GM18498 (cell line): ENCODE measurements around the gene YTHDF2.
"Not testable (repeated sequence)": the region's sequence is repeated elsewhere in the genome, so short reads cannot be mapped to it uniquely, and the experiment has no call there.

Experiments
- ATAC-seq: cut with Tn5 transposase; IDR thresholded peaks from one replicate; pipeline ENCODE4 v1.9.1; 2021; ENCODE audit warnings: mild to moderate bottlenecking, moderate library complexity; ENCODE audit not compliant: unreplicated experiment

YTHDF2 gene

GRCh38 chr1:28736450-28737306 is at the start of gene YTHDF2:
Gene YTHDF2 (plus strand): TSS chr1:28736940. CDS start chr1:28737121, 181 bp downstream.
- peak; percentile 89 for ATAC-seq

DNA sequence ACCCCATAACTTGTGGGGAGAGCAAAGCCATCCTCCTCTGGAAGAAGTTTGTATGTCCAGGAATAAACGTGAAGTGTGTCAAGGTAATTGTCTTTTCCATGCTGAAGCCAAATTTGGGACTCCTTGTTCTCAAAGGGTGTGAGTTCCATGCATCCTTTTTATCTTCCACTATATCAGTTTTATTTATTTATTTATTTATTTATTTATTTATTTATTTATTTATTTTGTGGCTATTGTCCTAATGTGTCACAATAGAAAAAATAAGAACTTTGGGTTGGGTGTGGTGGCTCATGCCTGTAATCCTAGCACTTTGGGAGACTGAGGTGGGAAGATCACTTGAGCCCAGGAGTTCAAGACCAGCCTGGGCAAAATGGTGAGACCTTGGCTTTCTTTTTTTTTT is 45.1 kb upstream of the YTHDF2 start:
- not testable (repeated sequence) for ATAC-seq

GRCh38 chr1:28703629-28704028 is 33.1 kb upstream of the YTHDF2 start:
- ATAC-seq, result no peak

DNA sequence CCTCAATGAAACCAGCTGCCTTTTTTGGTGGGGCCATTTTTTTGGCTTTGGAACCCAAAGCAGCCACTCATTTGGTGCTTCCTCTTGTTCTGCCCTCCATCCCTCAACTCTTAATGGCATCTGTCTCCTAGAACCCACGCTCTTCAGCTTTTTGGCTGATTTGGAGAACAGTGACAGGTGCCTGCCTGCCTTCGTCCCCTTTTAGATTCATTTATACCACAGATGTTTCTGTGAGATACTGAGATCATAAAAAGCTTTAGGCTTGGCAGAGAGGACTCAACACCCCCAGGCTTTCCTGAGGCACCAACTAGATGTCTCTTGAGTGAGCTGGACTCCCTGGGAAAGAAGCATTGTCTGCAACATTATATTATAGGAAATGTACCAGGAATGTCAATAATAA is 20.4 kb upstream of the YTHDF2 start:
- ATAC-seq, result no peak

- no peak for ATAC-seq
These were observed 18.6 kb upstream of the YTHDF2 start for GRCh38 chr1:28718166-28718565.

DNA sequence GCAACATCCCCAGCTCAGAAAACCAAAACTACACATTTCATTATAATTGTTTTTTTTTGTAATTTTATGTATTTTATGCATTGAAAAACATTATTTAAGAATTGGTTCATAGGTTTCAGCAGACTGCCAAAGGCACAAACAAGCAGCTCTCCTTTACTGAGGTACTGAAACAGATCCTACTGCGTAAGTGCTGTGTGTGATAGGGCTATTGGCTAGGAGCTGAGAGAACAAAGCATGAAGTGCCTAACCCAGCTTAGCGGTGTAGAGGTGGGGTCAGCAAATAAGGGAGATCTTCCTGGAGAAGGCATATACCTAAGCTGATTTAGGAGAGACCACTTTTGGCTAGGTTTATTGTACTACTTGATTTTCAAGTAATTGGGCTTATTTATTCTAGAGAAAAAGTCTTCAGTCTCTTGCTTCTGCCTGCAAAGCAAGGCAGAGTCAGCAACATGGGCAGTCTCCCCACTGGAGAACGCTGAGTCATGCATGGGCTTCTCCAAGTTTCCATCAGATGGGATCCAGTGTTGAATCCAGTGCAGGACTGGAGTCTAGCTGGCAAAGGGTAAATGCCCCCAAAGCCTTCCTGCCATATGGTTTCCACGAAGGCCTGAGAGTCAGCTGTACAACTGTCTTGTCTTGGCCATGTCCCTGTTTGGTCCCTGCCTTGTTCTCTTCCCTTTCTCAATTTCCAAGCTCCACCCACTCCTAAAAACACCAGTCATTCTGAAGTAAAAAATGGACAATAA is 18.0 kb upstream of the YTHDF2 start:
- no peak for ATAC-seq

DNA sequence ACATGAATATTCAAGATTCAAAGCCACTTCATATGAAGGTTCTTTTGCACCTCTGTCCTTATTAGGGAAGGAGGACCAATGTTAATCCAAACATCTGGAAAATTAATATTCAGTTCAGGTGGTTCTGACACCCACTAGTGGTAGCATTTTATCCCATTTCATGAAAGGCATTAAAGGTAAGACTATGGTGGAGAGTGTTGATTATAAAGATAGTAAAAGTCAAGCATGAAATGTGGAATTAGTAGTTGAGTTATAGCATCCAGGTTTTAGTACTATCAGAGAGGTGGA is 17.5 kb upstream of the YTHDF2 start:
- ATAC-seq, result no peak

DNA sequence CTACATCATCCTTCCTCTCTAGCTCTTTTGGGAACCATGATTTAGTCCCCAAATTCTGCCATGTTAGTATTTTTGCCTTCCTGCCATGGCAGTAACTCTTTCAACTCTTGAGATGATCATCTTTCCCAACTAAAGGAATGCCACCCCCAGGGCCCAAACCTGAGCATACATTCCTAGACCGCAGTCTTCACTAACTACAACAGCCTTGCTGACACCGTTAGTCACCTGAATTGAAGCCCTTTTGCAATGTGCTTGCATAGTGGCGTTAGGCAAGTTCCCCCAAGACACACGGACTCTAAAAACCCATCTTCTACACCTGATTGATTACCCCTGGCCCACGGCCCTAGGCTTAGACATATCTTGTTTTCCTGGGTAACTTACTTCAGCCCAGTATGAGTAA is 16.4 kb upstream of the YTHDF2 start:
- no peak for ATAC-seq

- not testable (repeated sequence) for ATAC-seq
These were observed 14.8 kb upstream of the YTHDF2 start for GRCh38 chr1:28721927-28722326.

DNA sequence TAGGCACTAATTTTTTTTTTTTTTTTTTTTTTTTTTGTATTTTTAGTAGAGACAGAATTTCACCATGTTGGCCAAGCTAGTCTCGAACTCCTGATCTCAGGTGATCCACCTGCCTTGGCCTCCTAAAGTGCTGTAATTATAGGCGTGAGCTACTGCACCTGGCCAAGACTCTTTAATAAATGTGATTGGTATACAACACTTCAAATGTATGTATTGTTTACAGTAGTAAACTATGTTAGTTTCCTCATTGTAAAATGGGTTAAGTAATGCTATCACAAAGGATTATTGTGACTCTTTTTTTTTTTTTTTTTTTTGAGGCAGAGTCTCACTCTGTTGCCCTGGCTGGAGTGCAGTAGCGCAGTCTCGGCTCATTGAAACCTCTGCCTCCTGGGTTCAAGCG is 11.4 kb upstream of the YTHDF2 start:
- ATAC-seq, result not testable (repeated sequence)

GRCh38 chr1:28735961-28736449 is 735 bp upstream of the YTHDF2 start:
- ATAC-seq, result no peak

DNA sequence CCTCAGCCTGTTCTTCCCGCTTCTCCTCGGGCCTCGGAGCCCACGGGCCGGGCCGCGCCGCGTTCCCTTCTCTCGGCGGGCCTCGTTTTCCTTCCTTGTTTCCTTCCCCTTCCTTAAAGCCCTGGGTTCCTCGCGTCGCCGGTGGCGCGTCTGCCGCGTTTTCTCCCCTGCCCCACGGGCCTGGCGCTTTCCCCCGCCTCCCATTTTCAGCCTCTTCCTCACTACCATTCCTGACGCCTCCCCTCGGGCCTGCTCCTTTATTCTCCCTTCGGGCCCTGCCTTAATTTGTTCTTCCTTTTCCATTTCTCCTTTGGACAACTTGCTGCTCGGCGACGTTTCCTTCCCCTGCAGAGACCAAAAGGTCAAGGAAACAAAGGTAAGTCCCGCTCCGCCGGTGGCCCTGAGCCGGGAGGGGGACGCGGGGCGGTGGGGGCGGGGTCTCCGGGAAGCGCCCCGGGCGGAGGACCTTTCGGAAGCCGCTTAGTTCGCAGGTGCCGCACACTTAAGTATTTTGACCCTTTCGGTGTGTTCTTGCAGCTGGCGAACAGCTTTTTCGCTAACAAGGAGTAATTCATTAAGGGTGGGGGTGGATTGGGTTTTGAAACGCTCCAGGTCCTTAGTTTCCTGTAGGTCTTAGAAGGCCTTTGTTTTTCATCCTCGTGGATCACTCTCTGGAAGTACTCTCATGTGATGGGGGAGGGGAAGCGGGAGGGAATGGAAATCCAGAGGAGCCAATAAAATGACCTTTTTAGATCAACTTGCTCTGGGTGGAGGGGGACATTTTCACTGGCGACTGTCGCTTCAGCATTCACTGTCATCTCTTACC is 780 bp downstream of the YTHDF2 start:
- ATAC-seq, result peak; percentile 20

DNA sequence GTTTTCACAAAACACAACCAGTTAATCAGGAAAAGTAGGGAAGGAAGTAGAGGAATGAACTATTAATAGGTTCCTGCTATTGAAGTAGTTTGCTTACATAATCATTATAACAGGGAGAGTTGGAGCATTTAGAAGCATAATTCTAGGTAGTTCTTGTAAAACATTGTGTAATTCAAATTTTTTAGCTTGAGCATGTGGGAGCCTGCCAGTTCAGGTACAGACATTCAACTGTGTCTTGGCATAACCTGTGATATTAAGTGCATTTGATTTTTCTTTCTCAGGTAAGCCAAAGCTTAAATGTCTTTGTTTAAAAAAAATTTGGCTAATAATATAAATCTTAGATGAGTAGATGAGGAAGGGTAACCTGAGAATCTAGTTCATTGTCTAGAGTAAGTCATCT is 3.4 kb downstream of the YTHDF2 start:
- no peak for ATAC-seq

GRCh38 chr1:28744184-28744583 is 7.4 kb downstream of the YTHDF2 start:
- no peak for ATAC-seq

- ATAC-seq, result no peak
These were observed 9.0 kb downstream of the YTHDF2 start for GRCh38 chr1:28745653-28746173.

DNA sequence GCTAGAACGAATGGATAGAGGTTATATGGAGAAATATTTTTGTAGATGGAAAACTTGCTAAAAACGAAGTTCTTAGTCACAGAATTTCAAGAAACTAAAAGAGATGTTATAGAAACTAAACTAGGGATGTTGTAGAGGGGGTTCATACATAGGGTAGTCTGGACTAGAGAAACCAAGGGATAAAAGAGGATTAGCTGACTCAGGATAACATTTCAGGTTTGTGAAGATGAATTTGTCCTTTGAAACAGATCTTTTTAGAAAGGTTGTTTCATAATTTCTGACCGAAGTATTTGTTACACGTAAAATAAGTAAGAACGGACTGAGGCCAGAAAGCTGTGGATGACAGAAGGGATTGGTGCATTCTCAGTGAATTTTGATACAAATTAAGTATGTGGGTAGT is 13.6 kb downstream of the YTHDF2 start:
- no peak for ATAC-seq

DNA sequence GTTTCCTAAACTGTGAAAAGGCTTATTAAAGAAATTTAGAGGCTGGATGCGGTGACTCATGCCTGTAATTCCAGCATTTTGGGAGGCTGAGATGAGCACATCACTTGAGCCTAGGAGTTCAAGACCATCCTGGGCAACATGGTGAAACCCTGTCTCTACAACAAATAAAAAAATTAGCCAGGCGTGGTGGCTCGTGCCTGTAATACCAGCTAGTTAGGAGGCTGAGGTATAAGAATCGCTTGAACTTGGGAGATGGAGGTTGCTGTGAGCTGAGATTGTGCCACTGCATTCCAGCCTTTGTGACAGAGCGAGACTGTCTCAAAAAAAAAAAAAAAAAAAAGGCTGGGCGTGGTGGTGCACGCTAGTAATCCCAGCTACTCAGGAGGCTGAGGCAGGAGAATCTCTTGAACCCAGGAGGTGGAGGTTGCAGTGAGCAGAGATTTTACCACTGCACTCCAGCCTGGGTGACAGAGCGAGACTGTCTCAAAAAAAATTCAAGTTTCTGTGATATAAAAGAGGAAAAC is 14.1 kb downstream of the YTHDF2 start:
- ATAC-seq, result not testable (repeated sequence)

DNA sequence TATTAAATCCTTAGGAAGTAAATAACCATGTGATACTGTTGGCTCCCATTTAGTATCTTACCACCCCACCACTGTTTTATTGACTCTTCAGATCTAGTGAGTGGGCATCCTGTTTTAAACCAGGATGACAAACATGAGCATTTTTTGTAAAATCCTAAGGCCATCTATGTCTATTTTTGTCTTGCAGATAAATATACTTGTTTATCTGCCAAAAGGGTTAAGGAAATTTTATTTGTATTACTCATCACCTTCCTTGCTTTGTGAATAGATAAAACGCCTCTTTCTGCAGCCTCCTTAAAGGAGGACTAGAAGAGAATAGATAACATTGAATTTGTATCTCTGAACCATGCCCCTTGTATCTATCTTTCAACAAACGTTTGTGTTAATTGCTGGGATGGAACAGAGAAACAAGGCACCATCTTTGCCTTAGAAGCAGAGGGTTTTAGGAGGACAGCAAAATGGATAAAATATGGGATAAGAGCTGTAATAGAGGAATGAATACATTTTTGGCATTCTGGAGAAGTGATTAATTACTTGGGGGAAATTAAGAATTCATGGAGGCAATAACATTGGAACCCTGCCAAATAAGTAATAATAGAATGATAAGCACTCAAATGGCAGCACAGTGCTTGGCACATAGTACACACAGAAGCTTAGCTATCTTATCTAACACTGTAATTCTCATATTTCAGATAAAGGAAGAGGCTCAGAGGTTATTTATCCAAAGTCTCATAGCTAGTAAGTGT is 14.7 kb downstream of the YTHDF2 start:
- ATAC-seq, result no peak

DNA sequence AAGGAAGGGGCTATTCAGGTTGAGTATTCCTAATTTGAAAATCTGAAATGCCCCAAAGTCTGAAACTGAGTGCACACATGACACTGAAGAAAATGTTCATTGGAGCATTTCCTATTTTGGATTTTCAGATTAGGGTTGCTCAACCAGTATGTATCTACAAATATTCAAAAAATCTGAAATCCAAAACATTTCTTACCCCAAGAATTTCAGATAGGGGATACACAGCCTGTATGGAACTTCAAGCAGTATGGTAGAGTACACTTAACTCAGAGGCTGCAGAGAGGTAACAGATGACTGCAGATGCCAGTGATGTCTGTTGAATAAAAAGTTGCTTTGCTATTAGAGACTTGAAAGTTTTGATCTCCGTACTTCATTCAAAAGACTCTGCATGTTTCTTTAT is 19.0 kb downstream of the YTHDF2 start:
- no peak for ATAC-seq

GRCh38 chr1:28756846-28757245 is 20.1 kb downstream of the YTHDF2 start:
- ATAC-seq, result no peak
